ENCODE results near the gene ADISSP.

DNA sequence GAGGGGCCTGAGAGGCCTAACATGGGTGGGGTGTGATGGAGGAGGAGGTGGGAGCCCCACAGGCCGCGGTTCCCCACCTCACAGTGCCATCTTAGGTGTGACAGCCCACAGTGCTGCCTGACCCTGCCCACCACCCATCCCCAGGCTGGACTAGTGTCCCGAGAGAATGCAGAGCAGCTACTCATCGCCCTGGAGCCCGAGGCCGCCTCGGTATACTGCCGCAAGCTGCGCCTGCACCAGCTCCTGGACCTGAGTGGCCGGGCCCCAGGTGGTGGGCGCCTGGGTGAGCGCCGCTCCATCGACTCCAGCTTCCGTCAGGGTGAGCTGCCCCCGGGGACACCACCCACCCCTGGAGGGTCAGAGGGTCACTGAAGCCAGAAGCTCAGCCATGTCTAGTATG lies 19.5 kb downstream of the ADISSP start:
- TF ChIP-seq, protein P1, sequence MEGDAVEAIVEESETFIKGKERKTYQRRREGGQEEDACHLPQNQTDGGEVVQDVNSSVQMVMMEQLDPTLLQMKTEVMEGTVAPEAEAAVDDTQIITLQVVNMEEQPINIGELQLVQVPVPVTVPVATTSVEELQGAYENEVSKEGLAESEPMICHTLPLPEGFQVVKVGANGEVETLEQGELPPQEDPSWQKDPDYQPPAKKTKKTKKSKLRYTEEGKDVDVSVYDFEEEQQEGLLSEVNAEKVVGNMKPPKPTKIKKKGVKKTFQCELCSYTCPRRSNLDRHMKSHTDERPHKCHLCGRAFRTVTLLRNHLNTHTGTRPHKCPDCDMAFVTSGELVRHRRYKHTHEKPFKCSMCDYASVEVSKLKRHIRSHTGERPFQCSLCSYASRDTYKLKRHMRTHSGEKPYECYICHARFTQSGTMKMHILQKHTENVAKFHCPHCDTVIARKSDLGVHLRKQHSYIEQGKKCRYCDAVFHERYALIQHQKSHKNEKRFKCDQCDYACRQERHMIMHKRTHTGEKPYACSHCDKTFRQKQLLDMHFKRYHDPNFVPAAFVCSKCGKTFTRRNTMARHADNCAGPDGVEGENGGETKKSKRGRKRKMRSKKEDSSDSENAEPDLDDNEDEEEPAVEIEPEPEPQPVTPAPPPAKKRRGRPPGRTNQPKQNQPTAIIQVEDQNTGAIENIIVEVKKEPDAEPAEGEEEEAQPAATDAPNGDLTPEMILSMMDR (IDR thresholded peaks at IDR 0.05), result no peak
- TF ChIP-seq POLR2A (IDR thresholded peaks at IDR 0.05), result no peak

All from thyroid gland (tissue), 4 donors.